H54 (cell line): ENCODE results near the gene ZCCHC14.
A peak's percentile ranks its signal among the peaks of the same experiment; 100 is the strongest.

Experiments used
- DNase-seq: peaks from one replicate; pipeline ENCODE4 v3.0.0; 2011; ENCODE audit warnings: low spot score, mixed read lengths; ENCODE audit not compliant: insufficient read length
- FAIRE-seq: peaks from 3 replicates; lab custom pipeline; 2011; peaks lifted over from hg19 to GRCh38; lab: Jason Lieb, UNC
- POLR2A ChIP-seq: IDR thresholded peaks from 2 replicates; pipeline ENCODE4 v1.6.1; 2011; ENCODE audit warnings: low read depth, mild to moderate bottlenecking, low read length

The ZCCHC14 gene

GRCh38 chr16:87468550-87468949 is 24.3 kb downstream of the ZCCHC14 start:
- no peak for DNase-seq
- no peak for TF ChIP-seq POLR2A
- no peak for FAIRE-seq

GRCh38 chr16:87466975-87467501 is 25.8 kb downstream of the ZCCHC14 start:
- TF ChIP-seq POLR2A = no peak
- DNase-seq = no peak
- no peak for FAIRE-seq

DNA sequence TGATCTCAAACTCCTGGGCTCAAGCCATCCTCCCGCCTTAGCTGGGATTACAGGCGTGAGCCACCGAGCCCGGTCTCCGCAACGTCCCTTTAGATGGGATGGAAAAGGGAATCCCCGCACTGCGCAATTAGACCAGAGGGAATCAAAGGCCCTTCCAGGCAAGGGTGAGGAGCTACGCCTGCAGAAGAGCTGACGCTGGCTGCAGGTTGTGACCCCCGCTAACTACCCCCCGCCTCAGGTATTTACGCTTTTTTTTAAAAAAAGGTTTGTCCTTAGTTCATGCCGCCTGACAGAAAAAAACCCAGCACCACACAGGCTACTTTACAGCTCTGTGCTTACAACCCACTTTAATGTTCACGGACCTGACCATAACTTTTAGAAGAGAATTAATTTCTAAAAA is 26.9 kb downstream of the ZCCHC14 start:
- no peak for TF ChIP-seq POLR2A
- DNase-seq (no peak), FAIRE-seq (no peak)

DNA sequence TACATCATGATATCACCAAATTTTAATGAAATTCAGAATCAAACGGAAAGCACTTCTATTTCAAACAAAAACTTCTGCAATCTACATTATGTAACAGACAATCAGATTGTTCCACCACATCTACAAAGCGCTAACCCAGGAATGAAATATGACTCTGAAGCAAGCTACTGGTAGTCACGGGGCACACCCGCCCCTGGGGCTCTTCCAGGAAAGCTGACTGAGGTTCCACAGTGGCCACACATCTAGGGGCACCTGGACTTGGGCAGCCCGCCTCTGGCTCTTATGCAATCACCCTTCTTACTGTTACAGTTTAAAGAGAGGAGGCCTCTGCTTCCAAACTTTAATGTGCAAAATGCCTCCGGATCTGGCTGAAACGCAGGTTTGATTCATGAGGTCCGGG is 27.5 kb downstream of the ZCCHC14 start:
- TF ChIP-seq POLR2A = no peak
- no peak for FAIRE-seq
- DNase-seq = peak; percentile 67

- TF ChIP-seq POLR2A = no peak
- DNase-seq = peak; percentile 69
- peak; percentile 50 for FAIRE-seq
Observed at GRCh38 chr16:87464691-87465300, 28.0 kb downstream of the ZCCHC14 start.

DNA sequence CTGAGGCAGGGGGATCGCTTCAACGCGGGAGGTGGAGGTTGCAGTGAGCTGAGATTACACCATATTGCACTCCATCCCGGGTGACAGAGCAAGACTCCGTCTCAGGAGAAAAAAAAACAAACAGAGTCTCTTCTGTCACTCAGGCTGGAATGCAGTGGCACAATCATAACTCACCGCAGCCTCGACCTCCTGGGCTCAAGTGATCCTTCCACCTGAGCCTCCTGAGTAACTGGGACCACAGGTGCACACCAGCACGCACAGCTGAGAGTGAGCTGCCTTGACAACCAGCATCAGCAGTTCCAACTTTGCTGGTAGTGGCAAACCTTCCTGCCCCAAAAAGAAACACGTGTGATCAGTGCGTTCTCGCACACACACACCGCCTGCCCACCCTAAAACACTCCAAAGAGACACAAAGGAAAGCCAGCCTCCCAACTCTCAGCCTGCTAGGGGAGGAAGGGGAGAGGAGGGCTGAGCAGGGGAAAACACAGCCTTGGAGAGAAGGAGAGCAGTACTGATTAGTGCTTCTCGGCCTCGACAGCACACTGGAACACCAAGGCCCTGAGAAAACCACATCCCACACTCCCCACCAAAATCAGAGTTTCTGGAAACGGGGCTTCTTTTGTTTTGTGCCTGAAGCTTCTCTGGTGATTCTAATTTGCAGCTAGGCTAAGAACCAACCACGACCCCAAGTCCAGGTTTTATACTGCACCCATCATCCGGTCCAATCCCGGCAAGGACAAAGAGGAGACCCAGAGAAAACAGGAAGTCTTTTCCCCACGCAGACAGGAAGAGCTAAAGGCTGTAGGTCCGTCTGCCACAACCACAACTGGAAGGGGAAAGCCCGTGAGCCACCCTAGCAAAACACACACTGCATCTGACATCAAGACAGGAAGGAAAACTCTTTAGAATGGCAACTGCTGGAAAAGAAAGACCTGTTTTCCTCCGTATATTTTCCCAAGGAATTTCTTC is 28.8 kb downstream of the ZCCHC14 start:
- FAIRE-seq (no peak), DNase-seq (peak; percentile 40)
- no peak for TF ChIP-seq POLR2A

GRCh38 chr16:87461466-87461991 is 31.3 kb downstream of the ZCCHC14 start:
- no peak for TF ChIP-seq POLR2A
- peak; percentile 72 for FAIRE-seq
- peak; percentile 79 for DNase-seq

GRCh38 chr16:87460936-87461335 is 31.9 kb downstream of the ZCCHC14 start:
- TF ChIP-seq POLR2A = no peak
- FAIRE-seq (no peak), DNase-seq (no peak)

GRCh38 chr16:87459833-87460232 is 33.0 kb downstream of the ZCCHC14 start:
- FAIRE-seq (no peak), DNase-seq (no peak)
- no peak for TF ChIP-seq POLR2A

DNA sequence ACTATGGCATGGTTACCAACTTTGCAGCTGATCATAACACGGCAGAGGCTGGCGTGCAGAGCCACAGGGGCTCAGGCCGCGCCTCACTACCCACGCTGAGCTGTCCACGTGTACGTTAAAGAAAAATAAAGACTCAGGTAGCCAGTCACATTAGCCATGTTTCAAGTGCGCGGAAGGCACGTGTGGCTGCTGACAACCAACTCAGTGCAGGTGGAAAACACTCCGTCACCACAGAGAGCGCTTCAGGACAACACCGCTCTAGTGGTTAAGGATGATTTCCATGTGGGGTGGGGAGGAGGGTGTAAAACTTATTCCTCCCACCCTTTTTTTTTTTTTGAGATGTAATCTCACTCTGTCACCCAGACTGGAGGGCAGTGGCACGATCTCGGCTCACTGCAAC is 33.8 kb downstream of the ZCCHC14 start:
- FAIRE-seq = no peak
- TF ChIP-seq POLR2A = no peak
- DNase-seq = no peak

DNA sequence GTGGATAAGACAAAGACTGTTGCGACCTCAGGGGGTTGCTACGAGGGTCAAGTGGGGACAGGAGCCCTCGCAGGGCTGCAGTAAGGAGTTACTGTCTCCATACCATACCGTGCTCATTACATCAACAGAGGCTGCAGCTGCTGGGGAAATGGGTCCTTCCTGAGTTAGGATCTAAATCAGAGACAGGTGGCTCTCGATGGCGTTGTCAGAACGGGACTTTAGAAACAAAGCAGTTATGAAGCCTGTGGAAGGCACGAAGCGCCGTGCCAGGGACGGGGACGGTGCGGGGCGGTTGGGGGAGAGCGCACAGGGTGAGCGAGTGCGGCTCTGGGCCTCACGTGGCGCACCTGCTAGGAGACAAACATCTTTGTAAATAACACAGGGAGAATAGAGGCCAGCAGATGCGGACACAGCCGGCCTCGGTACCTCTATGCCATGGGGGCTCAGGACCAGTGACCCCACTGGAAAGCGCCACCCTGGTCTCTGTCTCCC is 34.4 kb downstream of the ZCCHC14 start:
- TF ChIP-seq POLR2A = no peak
- FAIRE-seq = no peak

DNA sequence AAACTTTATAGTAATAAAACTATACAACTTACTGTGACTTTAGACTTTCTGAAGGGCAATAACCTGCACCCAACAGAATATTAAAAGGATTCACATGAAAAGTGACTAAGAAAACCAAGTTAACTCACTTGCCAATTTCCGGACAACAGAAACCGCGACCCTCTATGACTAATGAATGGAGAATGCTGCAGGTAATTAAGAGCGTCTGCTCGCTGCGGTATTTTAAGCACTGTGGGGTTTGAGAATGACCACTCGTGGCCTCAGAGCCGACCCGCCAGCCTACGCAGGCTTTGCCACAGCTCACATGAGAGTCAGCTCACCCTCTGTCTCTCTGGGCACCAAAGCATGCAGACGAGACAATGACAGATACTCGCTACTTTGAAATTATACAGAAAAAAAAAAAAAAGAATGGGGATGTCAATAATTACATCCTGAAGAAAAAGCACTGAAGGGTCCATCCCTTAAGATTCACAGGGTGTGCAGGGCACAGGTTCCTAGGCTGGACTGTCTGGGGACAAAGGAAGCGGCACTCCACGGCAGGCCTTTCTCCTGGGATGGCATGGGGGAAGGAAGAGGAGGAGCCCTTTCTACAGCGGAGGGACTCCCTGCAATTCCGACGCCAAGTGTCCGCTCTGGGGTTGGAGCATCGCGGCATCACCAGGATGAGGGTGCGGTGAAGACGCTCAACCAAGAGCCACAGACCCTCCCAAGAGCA is 35.0 kb downstream of the ZCCHC14 start:
- FAIRE-seq (peak; percentile 57), DNase-seq (peak; percentile 84)
- no peak for TF ChIP-seq POLR2A

More for the DNA sequence above, 34.4 kb downstream of the ZCCHC14 start:
- DNase-seq = no peak

DNA sequence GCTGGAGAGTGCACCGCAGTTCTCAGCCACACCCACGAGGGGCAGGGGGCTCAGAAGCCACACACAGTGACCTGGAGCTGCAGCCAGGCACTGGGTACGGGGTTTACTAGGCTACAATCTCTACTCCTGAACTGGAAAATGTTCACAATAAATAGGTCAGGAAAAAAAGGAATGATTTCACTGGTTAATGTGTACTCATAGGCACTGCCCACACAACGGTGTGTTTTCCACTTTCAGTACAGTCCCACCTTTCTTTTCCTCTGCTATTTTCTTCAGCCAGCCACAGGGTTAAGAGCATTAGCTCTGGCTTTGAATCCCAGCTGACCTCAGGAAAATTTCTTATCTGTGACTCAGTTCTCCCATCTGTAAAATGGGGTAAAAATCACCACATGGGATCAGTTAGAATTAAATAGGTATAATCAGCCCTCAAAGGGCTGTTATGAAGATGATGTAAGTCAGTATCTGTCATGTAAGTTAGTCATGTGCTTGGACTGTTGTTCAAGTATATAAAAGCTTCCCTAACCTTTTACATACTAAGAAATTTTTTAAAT is 35.7 kb downstream of the ZCCHC14 start:
- TF ChIP-seq POLR2A = no peak
- no peak for DNase-seq
- FAIRE-seq = no peak
